Measurements from ENCODE around the gene GOPC.

DNA sequence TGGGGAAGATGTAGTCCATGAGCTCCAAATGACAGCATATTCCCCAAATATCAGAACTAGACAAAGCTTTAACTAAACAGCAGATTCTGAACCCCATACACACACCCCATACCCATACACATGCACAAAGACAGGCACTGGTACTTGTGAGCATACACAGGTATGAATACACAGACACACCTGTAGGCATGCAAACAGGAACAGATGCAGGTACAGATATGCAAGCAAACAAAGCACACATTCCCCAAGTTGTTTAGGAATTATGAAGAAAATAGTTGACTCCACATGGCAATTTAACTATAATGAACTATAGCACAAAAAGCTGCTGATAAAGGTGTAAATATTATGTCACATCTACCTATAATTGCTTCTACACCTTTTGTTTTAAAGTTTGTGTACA, 16.7 kb downstream of the GOPC start:
- TF ChIP-seq ZNF136 (CRISPR knock-in tag; IDR thresholded peaks at IDR 0.05; ENCODE audit: low read depth) (no peak), HDAC6 (IDR thresholded peaks at IDR 0.05; ENCODE audit: low read depth, low read length) (no peak), ZNF615 (CRISPR knock-in tag; IDR thresholded peaks at IDR 0.05; ENCODE audit: borderline replicate concordance) (no peak)
- TF ChIP-seq, protein P1, sequence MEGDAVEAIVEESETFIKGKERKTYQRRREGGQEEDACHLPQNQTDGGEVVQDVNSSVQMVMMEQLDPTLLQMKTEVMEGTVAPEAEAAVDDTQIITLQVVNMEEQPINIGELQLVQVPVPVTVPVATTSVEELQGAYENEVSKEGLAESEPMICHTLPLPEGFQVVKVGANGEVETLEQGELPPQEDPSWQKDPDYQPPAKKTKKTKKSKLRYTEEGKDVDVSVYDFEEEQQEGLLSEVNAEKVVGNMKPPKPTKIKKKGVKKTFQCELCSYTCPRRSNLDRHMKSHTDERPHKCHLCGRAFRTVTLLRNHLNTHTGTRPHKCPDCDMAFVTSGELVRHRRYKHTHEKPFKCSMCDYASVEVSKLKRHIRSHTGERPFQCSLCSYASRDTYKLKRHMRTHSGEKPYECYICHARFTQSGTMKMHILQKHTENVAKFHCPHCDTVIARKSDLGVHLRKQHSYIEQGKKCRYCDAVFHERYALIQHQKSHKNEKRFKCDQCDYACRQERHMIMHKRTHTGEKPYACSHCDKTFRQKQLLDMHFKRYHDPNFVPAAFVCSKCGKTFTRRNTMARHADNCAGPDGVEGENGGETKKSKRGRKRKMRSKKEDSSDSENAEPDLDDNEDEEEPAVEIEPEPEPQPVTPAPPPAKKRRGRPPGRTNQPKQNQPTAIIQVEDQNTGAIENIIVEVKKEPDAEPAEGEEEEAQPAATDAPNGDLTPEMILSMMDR (CRISPR knock-in tag; IDR thresholded peaks at IDR 0.05) = no peak
